GM12878 (cell line): Measurements from ENCODE around the gene UNCX. TPM values are rescaled to one million over a fixed set of nuclear protein-coding genes. Genes with fewer than 3 reads are reported as not detected.

ENCODE experiments used
- ATAC-seq: fragments of 200-7000 bp; cut with Tn5 transposase; 3 replicates; pipeline ENCODE4 v1.9.1; 2020; ENCODE audit warnings: mild to moderate bottlenecking, moderate library complexity
- BruUV-seq: library from RNA; stranded (reverse); fragments of 400-500 nt; replicated peaks from 2 replicates; lab custom pipeline; 2021; lab: Mats Ljungman, UMichigan
- CTCF ChIA-PET: fragments of 300-600 bp; sonication (Branson Sonifier 250); formaldehyde crosslinking; extraction: SDS; loops from one replicate; lab custom pipeline; 2021; ENCODE audit warnings: inconsistent platforms; lab: Yijun Ruan, JAX
- POLR2A ChIA-PET: fragments of 350-600 bp; formaldehyde crosslinking; extraction: SDS; loops from one replicate; lab custom pipeline; 2021; ENCODE audit warnings: inconsistent platforms; lab: Charles Lee
- RAD21 ChIA-PET: fragments of 300-600 bp; sonication (Branson Sonifier 250); formaldehyde crosslinking; loops from one replicate; lab custom pipeline; 2023; ENCODE audit warnings: antibody characterized with exemption; ENCODE audit not compliant: unreplicated experiment; lab: Charles Lee
- SMC1A ChIA-PET: fragments of 300-600 bp; sonication (Branson Sonifier 250); formaldehyde crosslinking; loops from one replicate; lab custom pipeline; 2023; ENCODE audit not compliant: unreplicated experiment, uncharacterized antibody; lab: Charles Lee
- DNase-seq: peaks from one replicate; pipeline ENCODE4 v3.0.0-alpha.2; 2011; ENCODE audit warnings: low read depth, low spot score
- FAIRE-seq: peaks from 3 replicates; lab custom pipeline; 2011; peaks lifted over from hg19 to GRCh38; lab: Jason Lieb, UNC
- H2AFZ ChIP-seq: 2 replicates; pipeline ENCODE4 v1.6.0; 2011; ENCODE audit warnings: low read depth, low read length, control low read depth; ENCODE audit not compliant: control insufficient read depth
- H3K27ac ChIP-seq: 2 replicates; pipeline ENCODE4 v1.5.1; 2011; ENCODE audit warnings: control low read depth; ENCODE audit not compliant: control insufficient read depth, insufficient read depth
- H3K27me3 ChIP-seq, 2 experiments: replicated peaks in 1 of 2; 2 replicates each; pipeline versions ENCODE4 v1.6.0 to v1.6.1; 2011; ENCODE audit warnings: low read length in 1 of 2; ENCODE audit not compliant: control insufficient read depth in 2 of 2, insufficient read depth in 2 of 2
- H3K36me3 ChIP-seq, 2 experiments: 2 replicates each; pipeline ENCODE4 v1.5.1; 2011; ENCODE audit warnings: low read length in 1 of 2; ENCODE audit not compliant: control insufficient read depth in 2 of 2, insufficient read depth in 2 of 2
- H3K4me1 ChIP-seq: 2 replicates; pipeline ENCODE4 v1.6.1; 2011; ENCODE audit warnings: mild to moderate bottlenecking, low read length, moderate library complexity, mixed read lengths; ENCODE audit not compliant: control insufficient read depth, insufficient read depth
- H3K4me2 ChIP-seq: 2 replicates; pipeline ENCODE4 v1.6.0; 2011; ENCODE audit warnings: control low read depth; ENCODE audit not compliant: control insufficient read depth, insufficient read depth
- H3K4me3 ChIP-seq: fragments of 200-600 bp; sonication (generic); 2 replicates; pipeline ENCODE4 v1.5.1; 2016
- H3K79me2 ChIP-seq: 2 replicates; pipeline ENCODE4 v1.6.0; 2011; ENCODE audit warnings: low read length; ENCODE audit not compliant: control insufficient read depth, insufficient read depth
- H3K9ac ChIP-seq: 2 replicates; pipeline ENCODE4 v1.8.0; 2011; ENCODE audit warnings: low read length, control low read depth, mixed read lengths; ENCODE audit not compliant: control insufficient read depth, insufficient read depth
- H3K9me3 ChIP-seq: replicated peaks from 3 replicates; pipeline ENCODE4 v1.5.1; 2011; ENCODE audit warnings: mild to moderate bottlenecking, low read length; ENCODE audit not compliant: control insufficient read depth, insufficient read depth
- H4K20me1 ChIP-seq: 2 replicates; pipeline ENCODE4 v1.6.0; 2011; ENCODE audit not compliant: control insufficient read depth, insufficient read depth
- CREM ChIP-seq: IDR thresholded peaks from 2 replicates; pipeline ENCODE4 v1.6.1; 2014; ENCODE audit warnings: antibody characterized with exemption, low read depth
- EGR1 ChIP-seq, 2 experiments: IDR thresholded peaks; 1 replicate in 1 of 2; 2 replicates in 1 of 2; pipeline ENCODE4 v1.6.1; 2011 to 2012; ENCODE audit warnings: low read depth in 2 of 2, low read length in 2 of 2, borderline replicate concordance in 1 of 2, mild to moderate bottlenecking in 1 of 2, moderate library complexity in 1 of 2
- NFXL1 ChIP-seq: fragments of 450-650 bp; IDR thresholded peaks from 2 replicates; pipeline ENCODE4 v1.6.1; 2017; ENCODE audit warnings: antibody characterized with exemption, mild to moderate bottlenecking, borderline replicate concordance
- RUNX3 ChIP-seq: IDR thresholded peaks from 2 replicates; pipeline ENCODE4 v1.6.1; 2012; ENCODE audit warnings: low read length, inconsistent platforms
- ZBTB40 ChIP-seq: fragments of 450-650 bp; IDR thresholded peaks from 2 replicates; pipeline ENCODE4 v1.6.1; 2016; ENCODE audit warnings: mild to moderate bottlenecking, moderate library complexity, borderline replicate concordance
- ZZZ3 ChIP-seq: IDR thresholded peaks from 2 replicates; pipeline ENCODE4 v1.6.1; 2011; ENCODE audit warnings: low read depth; ENCODE audit not compliant: control insufficient read depth, insufficient read length
- WGBS: methylation state at CpG from one replicate; pipeline ENCODE4 v1.1.6; 2016; ENCODE audit warnings: low lambda C conversion rate; ENCODE audit not compliant: insufficient replicate concordance, insufficient coverage; ENCODE audit errors: missing lambda C conversion rate; 5-methylcytosine and 5-hydroxymethylcytosine counted together
- in situ Hi-C: fragments of 300-500 bp; cut with MboI; formaldehyde crosslinking; loops from 9 replicates; pipeline ENCODE4 v1.14.3; 2018; ENCODE audit warnings: mixed read lengths
- intact Hi-C: fragments of 100-400 bp; cut with micrococcal nuclease; formaldehyde crosslinking; loops from one replicate; pipeline ENCODE4 v1.14.2; 2022; ENCODE audit not compliant: unreplicated experiment
- polyA plus RNA-seq, 11 experiments: library from polyadenylated mRNA; depleted of rRNA in 4 of 11; unstranded in 6 of 11; stranded (reverse) in 5 of 11; fragments of >200 nt; fragmentation: Nextera tagmentation in 4 of 11; fragmentation: Illumina TruSeq in 1 of 11; extraction: Ambion mirVana in 4 of 11; extraction: Trizol in 1 of 11; gene quantifications; 1 replicate in 1 of 11; 2 replicates in 10 of 11; pipeline versions ENCODE4 v1.2.1 to v1.2.3, GENCODE V29; 2011 to 2016; ENCODE audit warnings: inconsistent platforms in 2 of 11, missing spikeins in 2 of 11, low read depth in 1 of 11
- total RNA-seq, 4 experiments: library from RNA; depleted of rRNA in 3 of 4; stranded (reverse); fragments of >200 nt in 3 of 4; fragmentation: Illumina TruSeq in 1 of 4; extraction: Trizol in 1 of 4; gene quantifications; 2 replicates each; pipeline versions ENCODE4 v1.2.1 to v1.2.3, GENCODE V29; 2013 to 2021
- TF ChIP-seq, protein P1 (sequence below): fragments of 450-650 bp; conservative IDR thresholded peaks from 2 replicates; pipeline ENCODE4 v1.6.1; 2017; ENCODE audit warnings: mild to moderate bottlenecking, moderate library complexity
- TF ChIP-seq, protein P2 (sequence below): fragments of 450-650 bp; IDR thresholded peaks from 2 replicates; pipeline ENCODE4 v1.6.1; 2017; ENCODE audit warnings: mild to moderate bottlenecking, low read depth, inconsistent platforms; ENCODE audit not compliant: poor library complexity, severe bottlenecking
- TF ChIP-seq, protein P3 (sequence below): fragments of 450-650 bp; IDR thresholded peaks from 2 replicates; pipeline ENCODE4 v1.6.1; 2017; ENCODE audit warnings: mild to moderate bottlenecking, moderate library complexity
- TF ChIP-seq, protein P4 (sequence below): IDR thresholded peaks from 2 replicates; pipeline ENCODE4 v1.6.1; 2011; ENCODE audit warnings: low read depth, mild to moderate bottlenecking, low read length, moderate library complexity, borderline replicate concordance; ENCODE audit errors: extremely low read depth

The UNCX gene
- total and polyA plus RNA-seq, 10 of the 15 experiments (the other 5 are each of a cell fraction or from before 2014, with no cell fraction given): not detected

GRCh38 chr7:1197997-1198625, 34.6 kb upstream of the UNCX start:
- Histone ChIP-seq H2AFZ (no peak overlapping the region), H3K9me3 (no peaks in the 10 kb centered on the region), H3K4me2 (no peak overlapping the region), H3K79me2 (no peaks in the 10 kb centered on the region), H3K27ac (no peak overlapping the region), H3K4me1 (no peaks in the 10 kb centered on the region), H3K36me3 (no peaks in the 10 kb centered on the region), H3K4me3 (no peak overlapping the region), H4K20me1 (no peaks in the 10 kb centered on the region), H3K27me3 (no peaks in the 10 kb centered on the region; a peak in 1 of 4 replicates), H3K9ac (no peak overlapping the region)
- ChIA-PET POLR2A (no interaction called here), RAD21 (no interaction called here), SMC1A (no interaction called here), CTCF (no interaction called here)
- no peak for ATAC-seq
- FAIRE-seq: no peak
- intact Hi-C loops (no loop called here), in situ Hi-C loops (no loop called here)
- no peak for DNase-seq
- WGBS: 52% methylated on average over 15 of the region's 15 CpGs
- no TSS peak for BruUV-seq
- TF ChIP-seq RUNX3 (no peak), ZZZ3 (no peak), ZBTB40 (no peak), NFXL1 (no peak), CREM (no peak), EGR1 (IDR thresholded peaks at IDR 0.05; ENCODE audit: borderline replicate concordance in 1 of 2, low read depth in 2 of 2, low read length in 2 of 2) (no peak)
- TF ChIP-seq, protein P1, sequence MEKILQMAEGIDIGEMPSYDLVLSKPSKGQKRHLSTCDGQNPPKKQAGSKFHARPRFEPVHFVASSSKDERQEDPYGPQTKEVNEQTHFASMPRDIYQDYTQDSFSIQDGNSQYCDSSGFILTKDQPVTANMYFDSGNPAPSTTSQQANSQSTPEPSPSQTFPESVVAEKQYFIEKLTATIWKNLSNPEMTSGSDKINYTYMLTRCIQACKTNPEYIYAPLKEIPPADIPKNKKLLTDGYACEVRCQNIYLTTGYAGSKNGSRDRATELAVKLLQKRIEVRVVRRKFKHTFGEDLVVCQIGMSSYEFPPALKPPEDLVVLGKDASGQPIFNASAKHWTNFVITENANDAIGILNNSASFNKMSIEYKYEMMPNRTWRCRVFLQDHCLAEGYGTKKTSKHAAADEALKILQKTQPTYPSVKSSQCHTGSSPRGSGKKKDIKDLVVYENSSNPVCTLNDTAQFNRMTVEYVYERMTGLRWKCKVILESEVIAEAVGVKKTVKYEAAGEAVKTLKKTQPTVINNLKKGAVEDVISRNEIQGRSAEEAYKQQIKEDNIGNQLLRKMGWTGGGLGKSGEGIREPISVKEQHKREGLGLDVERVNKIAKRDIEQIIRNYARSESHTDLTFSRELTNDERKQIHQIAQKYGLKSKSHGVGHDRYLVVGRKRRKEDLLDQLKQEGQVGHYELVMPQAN: no peak
- TF ChIP-seq, protein P2, sequence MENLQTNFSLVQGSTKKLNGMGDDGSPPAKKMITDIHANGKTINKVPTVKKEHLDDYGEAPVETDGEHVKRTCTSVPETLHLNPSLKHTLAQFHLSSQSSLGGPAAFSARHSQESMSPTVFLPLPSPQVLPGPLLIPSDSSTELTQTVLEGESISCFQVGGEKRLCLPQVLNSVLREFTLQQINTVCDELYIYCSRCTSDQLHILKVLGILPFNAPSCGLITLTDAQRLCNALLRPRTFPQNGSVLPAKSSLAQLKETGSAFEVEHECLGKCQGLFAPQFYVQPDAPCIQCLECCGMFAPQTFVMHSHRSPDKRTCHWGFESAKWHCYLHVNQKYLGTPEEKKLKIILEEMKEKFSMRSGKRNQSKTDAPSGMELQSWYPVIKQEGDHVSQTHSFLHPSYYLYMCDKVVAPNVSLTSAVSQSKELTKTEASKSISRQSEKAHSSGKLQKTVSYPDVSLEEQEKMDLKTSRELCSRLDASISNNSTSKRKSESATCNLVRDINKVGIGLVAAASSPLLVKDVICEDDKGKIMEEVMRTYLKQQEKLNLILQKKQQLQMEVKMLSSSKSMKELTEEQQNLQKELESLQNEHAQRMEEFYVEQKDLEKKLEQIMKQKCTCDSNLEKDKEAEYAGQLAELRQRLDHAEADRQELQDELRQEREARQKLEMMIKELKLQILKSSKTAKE: no peak
- TF ChIP-seq, protein P3, sequence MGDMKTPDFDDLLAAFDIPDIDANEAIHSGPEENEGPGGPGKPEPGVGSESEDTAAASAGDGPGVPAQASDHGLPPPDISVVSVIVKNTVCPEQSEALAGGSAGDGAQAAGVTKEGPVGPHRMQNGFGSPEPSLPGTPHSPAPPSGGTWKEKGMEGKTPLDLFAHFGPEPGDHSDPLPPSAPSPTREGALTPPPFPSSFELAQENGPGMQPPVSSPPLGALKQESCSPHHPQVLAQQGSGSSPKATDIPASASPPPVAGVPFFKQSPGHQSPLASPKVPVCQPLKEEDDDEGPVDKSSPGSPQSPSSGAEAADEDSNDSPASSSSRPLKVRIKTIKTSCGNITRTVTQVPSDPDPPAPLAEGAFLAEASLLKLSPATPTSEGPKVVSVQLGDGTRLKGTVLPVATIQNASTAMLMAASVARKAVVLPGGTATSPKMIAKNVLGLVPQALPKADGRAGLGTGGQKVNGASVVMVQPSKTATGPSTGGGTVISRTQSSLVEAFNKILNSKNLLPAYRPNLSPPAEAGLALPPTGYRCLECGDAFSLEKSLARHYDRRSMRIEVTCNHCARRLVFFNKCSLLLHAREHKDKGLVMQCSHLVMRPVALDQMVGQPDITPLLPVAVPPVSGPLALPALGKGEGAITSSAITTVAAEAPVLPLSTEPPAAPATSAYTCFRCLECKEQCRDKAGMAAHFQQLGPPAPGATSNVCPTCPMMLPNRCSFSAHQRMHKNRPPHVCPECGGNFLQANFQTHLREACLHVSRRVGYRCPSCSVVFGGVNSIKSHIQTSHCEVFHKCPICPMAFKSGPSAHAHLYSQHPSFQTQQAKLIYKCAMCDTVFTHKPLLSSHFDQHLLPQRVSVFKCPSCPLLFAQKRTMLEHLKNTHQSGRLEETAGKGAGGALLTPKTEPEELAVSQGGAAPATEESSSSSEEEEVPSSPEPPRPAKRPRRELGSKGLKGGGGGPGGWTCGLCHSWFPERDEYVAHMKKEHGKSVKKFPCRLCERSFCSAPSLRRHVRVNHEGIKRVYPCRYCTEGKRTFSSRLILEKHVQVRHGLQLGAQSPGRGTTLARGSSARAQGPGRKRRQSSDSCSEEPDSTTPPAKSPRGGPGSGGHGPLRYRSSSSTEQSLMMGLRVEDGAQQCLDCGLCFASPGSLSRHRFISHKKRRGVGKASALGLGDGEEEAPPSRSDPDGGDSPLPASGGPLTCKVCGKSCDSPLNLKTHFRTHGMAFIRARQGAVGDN: no peak
- TF ChIP-seq, protein P4, sequence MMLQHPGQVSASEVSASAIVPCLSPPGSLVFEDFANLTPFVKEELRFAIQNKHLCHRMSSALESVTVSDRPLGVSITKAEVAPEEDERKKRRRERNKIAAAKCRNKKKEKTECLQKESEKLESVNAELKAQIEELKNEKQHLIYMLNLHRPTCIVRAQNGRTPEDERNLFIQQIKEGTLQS: no peak
